Epithelial cell of prostate (primary cell): Measurements from ENCODE around the gene RAB11B.
"Not testable (repeated sequence)": the region's sequence is repeated elsewhere in the genome, so short reads cannot be mapped to it uniquely, and the experiment has no call there.

Experiments
- DNase-seq: peaks from one replicate; pipeline ENCODE4 v3.0.0-alpha.2; 2011; ENCODE audit warnings: low read depth, low spot score
- H3K27ac ChIP-seq: fragments of 450-650 bp; 2 replicates; pipeline ENCODE4 v1.5.1; 2017; ENCODE audit warnings: mild to moderate bottlenecking

RAB11B gene

DNA sequence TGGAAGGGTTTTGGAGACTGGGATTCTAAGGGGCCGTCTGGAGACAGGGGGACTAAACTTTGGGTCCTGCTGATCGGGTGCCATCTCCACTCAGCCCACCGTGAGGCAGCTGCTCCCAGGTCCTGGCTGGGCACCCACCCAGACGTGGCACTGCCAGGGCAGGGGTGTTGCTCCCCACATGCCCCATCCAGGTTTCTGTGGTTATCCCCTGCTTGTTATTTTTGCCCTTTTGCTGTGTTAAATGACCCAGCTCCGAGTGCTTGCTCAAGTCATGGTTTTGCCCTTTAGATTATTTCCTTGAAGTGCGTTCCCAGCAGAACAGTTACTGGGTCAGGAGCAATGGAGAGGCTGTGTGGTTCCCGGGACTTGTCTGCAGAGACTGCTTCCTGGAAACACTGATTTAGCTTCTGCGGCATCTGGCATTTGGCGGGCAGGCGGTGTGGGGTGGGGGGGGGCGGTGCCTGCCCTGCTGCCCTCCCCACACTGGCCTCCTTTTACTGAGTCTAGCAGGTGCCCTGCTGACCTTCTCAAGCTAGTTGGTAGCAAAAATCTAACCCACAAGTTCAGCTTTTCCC is 1.9 kb downstream of the RAB11B start:
- no peak overlapping the region for H3K27ac ChIP-seq
- DNase-seq, result no peak

DNA sequence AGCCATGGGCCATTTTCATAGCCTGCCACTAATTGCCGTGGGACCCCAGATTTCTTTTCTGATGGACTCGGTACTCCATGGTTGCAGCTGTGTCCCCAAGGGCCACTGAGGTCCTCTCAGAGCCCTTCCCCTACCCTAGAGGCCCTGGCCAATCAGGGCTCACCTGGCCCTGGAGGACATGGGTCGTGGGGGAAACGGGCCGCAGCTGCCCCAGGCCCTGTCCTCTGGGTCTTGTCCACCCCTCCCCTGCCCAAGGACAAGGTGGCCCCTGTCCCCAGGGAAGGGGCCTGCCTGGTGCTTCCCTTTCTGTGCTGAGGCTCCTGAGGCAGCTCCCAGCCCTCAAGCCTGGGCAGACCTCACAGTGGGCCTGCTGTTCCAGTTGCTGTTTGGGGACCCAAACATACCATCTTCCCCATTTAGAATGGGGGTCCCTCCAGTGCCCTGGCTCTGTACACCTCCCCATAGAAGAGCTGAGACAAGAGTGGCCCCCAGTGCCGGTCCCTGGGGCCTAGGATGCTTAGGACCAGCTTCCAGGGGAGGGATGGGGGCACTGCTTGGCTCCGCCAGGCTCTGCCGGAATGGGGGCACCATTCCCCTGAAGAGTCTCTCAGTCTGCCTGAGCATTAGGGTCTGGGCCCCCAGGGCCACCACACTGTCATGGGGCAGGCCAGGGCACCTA is 3.2 kb downstream of the RAB11B start:
- H3K27ac ChIP-seq, result no peak overlapping the region
- DNase-seq, result no peak

DNA sequence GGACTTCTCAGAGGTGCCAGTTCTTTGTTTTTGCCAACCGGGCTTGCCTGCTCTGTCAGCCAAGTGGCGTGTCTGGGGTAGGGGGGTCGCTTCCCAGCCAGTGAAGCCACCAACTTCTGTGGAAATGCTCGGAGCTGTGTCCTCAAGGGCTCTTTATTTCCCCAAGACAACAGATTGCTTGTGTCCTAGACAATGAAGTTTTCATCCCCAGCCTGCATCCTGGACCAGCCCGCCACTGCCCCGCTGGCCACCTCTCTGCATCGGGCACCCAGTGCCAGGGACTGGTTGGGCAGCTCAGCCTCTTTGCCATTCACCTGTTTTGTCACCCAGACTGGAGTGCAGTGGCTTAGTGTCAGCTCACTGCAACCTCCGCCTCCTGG is 3.7 kb downstream of the RAB11B start:
- H3K27ac ChIP-seq, result peak overlapping the region; percentile 75
- no peak for DNase-seq

DNA sequence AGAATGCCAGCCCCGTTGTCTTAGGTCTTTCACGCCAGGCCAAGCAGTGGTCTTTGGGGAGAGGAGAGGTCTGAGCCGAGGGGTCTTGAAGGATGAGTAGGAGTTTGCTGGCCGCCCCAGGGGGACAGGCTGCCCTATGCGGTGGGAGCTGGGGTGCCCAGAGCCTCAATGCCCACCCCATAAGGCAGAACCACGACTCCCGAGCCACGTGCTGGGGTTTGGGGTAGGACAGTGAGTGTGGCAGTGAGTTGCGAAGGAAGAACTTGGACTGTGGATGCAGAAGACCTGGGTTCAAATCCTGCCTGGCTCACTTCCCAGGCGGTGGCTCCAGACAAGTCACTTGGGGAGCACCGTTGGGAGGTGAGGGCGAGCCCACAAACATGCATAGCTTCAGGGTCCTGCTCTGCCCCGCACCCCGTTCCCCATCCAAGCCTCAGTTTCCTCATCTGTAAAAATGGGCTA is 5.5 kb downstream of the RAB11B start:
- no peak for DNase-seq

DNA sequence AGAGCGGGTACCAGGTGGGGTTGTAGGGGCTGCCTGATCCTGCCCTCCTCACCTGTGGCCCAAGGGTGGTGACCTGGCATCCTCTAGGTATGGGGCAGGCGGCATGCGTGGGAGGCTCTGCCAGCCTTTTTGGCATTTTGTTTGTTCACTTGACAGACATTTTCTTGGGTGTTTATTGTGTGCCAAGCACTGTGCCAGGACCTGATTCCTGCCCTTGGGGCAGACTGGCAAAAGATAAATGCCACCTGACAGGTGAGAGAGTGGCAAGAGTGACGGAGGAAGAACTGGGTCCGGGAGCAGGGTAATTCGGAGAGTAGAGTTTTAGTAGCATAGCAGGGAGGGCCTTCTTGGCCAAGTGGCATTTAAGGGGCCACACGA is 6.0 kb downstream of the RAB11B start:
- DNase-seq, result no peak
- no peak overlapping the region for H3K27ac ChIP-seq

More for the DNA sequence above, 5.5 kb downstream of the RAB11B start:
- peak overlapping the region; percentile 75 for H3K27ac ChIP-seq

DNA sequence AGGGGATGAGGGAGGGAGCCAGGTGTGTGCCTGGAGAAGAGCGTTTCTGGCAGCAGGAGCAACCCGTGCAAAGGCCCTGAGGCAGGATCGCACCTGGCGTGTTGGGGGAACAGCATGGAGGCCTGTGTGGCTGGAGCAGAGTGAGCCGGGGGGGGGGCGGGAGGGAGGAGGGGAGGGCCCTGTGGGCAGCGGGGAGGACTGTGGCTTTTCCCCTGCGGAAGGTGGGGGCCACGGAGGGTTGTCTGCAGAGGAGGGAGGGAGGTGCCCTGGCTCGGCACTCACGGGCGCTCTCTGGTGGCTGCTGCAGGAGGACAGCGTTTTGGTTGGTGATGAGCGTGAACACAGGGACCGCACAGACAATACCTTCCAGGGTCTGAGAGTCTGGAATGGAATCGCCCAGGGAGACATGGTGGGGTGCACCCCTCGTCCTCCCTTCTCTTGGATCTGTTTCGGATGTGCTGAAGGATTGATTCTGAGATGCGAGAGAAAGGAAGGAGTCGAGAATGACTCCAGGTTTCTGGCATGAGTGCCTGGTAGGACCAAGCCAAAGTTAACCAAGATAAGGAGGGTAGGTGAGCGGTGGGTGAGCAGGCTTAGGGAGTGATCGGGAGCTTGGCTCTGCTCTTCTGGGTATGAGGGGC is 6.5 kb downstream of the RAB11B start:
- no peak for DNase-seq
- H3K27ac ChIP-seq, result peak overlapping the region; percentile 6

DNA sequence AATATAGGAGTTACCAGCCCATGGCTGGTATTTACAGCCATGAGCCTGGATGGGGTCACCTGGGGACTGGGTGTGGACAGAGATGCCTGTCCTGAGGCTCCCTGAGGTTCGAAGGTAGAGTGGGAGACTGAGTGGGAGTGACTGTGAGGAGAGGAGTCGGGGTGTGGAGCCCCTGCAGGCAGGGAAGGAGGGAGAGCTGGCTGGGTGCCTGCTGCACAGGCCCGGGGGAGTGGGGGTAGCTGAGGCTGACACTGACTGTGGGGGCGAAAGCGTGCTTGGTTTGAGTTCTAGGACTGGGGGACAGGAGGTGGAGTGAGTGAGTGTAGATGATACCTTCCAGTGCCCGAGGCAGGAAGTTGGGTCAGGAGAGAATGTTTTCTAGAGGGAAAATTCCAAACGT is 7.1 kb downstream of the RAB11B start:
- H3K27ac ChIP-seq, result peak overlapping the region; percentile 6
- no peak for DNase-seq

DNA sequence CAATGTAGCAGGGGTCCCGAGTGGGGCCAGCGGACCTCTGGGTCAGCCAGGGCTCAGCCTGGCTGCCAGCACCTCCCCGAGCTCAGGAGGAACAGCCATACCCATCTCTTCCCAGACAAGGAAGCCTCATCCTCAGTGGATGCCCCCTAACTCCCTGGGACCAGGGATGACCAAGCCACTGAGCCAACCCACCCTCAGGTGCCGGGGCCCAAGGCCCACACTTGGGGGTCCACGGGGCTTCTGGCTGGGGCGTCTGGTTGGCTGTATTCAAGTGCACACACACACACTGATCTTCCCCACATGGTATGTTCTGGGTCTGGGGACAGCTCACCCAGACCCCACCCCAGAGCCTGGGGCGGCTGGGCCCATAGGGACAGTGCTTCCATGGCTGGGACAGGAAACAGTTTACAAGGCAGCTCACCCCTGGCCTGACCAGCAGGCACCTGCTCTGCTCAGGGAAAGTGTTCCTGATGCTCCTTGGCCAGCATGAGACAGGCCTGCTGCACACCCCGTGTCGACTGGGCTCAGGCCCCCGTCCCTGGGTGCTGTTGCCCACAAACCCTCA is 7.7 kb downstream of the RAB11B start:
- DNase-seq, result no peak
- H3K27ac ChIP-seq, result no peak overlapping the region

DNA sequence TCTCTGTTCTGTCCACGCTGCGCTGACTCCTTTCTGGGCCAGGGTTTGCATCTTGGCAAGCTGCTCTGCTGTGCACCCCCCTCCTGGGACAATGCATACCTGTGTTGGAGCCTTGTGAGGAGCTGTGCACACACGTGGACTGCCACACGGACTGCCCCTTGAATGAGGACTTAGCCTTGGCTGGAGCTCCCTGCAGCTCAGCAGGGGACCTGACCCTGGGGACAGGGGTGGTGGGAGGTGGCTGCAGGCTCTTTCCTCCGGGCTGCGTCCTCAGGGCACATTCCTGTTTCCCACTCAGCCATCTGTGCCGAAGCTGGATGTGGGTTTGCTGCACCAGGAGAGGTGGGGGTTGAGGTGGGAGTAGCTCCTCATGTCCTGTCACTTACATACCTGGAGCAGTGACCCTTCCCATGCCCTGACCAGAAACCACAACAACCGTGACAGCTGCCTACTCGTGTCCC is 8.2 kb downstream of the RAB11B start:
- no peak for DNase-seq
- no peak overlapping the region for H3K27ac ChIP-seq

DNA sequence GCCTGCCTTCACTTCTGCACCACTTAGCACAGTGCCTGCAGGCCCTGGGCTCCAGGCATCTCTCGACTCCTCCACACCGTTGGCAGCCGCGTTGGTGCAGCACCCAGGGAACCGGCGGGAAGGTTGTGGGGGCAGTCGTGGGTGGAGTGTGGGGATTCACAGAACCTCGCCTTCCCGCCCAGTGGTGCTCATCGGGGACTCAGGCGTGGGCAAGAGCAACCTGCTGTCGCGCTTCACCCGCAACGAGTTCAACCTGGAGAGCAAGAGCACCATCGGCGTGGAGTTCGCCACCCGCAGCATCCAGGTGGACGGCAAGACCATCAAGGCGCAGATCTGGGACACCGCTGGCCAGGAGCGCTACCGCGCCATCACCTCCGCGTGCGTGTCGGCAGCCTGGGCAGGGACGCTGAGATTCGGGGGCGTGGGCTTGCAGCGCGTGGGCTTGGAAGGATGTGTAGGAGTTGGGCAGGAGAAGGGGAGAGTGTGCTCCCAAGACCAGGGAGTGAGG is 9.6 kb downstream of the RAB11B start:
- DNase-seq, result no peak
- H3K27ac ChIP-seq, result no peak overlapping the region

DNA sequence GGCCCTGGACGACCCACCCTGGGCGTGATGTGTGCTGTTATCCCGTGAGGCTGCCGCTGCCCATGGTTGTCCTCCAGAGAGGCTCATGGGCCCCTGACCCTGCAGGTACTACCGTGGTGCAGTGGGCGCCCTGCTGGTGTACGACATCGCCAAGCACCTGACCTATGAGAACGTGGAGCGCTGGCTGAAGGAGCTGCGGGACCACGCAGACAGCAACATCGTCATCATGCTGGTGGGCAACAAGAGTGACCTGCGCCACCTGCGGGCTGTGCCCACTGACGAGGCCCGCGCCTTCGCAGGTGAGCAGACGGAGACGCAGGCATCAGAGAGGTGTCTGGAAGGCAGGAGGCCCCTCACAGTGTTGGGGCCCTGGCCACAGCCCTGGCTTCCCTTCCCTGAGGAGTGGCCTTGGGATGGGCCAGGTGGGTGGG is 11.8 kb downstream of the RAB11B start:
- H3K27ac ChIP-seq, result no peak overlapping the region
- DNase-seq, result no peak

DNA sequence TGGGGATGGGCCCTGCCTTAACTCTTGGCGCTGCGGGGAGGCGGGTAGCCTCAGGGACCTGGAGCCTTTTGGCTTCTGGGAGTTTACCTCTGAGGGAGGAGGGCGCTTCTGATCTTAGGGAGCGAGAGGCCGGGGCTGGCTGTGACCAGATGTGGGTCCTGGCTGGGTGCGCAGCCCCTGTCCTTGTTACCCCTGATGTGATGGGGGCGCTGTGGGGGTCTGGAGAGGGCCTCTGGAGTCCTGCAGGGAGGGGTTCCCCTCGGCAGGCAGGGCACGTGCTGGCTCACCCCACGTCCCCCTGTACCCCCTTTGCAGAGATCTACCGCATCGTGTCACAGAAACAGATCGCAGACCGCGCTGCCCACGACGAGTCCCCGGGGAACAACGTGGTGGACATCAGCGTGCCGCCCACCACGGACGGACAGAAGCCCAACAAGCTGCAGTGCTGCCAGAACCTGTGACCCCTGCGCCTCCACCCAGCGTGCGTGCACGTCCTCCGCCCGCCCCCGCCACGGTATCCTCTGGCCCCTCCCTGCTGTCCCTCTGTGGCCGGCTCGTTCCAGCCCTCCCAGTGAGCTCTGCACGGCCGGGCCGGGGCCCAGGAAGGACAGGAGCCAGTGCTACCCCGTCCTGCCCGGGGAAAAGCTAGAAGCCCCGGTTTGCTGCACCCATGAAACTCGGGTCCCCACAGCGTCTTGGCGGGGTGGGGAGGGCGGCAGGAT is 13.1 kb downstream of the RAB11B start:
- no peak overlapping the region for H3K27ac ChIP-seq
- DNase-seq, result no peak

DNA sequence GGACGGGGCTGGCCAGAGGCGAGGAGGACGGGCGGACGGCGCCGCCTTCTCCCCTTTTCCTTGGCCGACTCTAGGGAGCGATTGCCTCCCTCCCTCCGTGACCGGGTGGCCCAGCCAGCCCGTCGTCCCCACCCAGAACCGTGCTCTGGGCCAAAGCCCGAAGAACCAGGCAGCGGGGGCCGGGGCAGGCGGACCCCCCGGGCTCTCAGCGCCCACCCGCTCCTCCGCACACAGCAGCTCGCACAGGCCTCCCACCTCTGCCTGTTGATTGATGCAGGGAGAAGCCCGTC is 13.6 kb downstream of the RAB11B start:
- DNase-seq, result no peak

DNA sequence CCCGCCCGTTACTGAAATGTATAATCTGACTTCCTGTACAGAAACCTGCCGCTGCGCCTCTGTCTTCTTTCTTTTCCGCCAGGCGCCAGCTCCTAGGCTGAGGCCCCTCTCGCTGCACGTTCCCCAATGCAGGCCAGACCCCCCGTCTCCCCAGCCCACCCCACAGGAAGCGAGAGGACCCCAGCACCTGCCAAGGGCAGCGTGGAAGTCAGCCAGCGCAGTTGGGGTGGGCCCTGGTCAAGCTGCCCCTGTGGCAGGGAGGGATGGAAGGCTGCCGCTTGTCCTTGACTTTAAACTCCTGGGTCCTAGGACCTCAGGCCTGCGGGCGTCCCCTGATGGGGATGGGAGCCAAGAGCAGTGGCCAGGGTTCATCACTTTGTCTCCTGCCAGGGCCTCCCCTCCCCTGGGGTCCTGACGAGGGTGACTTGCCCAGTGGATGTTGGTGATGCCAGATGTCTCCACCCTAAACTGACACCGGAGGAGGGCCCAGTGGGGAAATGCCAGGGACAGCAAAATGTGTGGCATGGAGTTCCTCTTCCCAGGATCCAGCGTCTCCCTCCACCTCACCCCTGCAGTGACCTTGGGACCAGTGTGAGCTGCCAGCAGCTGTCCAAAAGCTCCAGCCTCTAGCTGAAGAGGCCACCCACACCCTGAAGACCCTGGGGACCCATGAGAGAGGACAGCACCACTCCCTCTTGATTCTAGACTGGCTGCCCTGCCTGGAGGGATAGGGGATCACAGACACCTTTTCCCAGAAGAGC is 14.4 kb downstream of the RAB11B start:
- DNase-seq, result no peak

More for the DNA sequence above, 13.6 kb downstream of the RAB11B start:
- H3K27ac ChIP-seq, result no peak overlapping the region

DNA sequence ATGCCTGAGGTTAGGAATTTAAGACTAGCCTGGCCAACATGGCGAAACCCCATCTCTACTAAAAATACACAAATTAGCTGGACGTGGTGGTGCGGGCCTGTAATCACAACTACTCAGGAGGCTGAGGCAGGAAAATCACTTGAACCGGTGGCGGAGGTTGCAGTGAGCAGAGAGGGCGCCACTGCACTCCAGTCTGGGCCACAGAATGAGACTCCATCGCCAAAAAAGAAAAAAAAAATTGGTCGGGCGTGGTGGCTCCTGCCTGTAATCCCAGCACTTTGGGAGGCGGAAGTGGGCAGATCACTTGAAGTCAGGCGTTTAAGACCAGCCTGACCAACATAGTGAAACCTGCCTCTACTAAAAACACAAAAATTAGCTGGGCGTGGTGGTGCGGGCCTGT is 20.6 kb downstream of the RAB11B start:
- not testable (repeated sequence) for H3K27ac ChIP-seq, DNase-seq

More for the DNA sequence above, 14.4 kb downstream of the RAB11B start:
- no peak overlapping the region for H3K27ac ChIP-seq

DNA sequence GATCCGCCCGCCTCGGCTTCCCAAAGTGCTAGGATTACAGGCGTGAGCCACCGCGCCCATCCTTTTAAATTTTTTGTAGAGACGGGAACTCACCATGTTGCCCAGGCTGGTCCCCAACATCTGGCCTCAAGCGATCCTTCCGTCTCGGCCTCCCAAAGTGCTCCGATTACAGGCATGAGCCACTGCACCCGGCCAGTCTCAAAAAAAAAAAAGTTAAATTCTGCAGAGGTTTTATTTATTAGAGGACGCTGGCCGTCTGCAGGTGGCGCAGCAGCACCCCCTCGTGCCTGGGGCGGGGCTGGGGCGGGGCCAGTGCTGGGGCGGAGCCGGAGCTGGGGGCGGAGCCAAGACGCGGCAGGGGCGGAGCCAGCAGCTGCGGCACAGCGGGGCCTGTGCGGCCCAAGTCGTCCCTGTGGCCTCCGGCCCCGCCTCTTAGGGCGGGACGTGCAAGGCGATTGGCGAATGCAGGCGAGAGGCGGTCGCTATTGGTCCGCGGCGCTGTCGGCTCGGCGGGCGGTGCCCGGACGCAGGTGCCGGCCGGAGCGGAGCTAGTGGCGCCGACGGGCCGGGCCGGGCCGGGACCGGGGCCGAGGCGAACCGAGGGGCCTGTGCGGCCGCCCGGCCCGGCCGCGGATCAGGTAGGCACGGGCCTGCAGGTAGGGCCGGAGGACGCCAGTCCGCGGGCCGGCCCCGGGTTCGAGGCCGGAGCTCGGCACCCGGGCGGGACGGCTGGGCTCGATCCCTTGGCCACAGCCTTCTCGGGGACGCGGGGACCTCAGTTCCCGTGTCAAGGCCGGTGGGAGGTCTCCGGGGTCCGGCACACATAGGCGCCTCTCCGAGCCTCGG is 22.8 kb downstream of the RAB11B start, which contains the start of gene MARCHF2:
TSS of gene MARCHF2 (plus strand) at position 523 of the 846 bp plus-strand sequence. CDS start 8,536 bp downstream, outside the sequence.
- peak; percentile 84 for DNase-seq
- no peak within 1 kb of the TSS for H3K27ac ChIP-seq

DNA sequence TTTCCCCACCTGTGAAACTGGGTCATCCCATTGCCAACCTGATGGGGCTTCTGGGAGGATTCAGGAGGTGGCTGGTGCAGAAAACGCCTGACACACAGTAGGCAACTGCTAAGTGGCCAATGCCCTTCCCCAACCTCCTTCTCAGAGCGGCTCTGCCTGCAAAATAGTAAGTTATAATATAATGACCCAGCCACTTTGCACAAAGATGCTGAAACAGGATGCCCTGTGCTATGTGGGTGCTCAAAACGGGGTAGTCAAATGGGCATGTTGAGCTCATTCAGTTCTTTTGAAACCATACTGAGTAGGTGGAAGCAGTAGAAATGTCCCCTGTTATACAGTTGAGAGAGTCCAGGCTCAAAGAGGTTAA is 23.5 kb downstream of the RAB11B start:
- DNase-seq, result no peak

DNA sequence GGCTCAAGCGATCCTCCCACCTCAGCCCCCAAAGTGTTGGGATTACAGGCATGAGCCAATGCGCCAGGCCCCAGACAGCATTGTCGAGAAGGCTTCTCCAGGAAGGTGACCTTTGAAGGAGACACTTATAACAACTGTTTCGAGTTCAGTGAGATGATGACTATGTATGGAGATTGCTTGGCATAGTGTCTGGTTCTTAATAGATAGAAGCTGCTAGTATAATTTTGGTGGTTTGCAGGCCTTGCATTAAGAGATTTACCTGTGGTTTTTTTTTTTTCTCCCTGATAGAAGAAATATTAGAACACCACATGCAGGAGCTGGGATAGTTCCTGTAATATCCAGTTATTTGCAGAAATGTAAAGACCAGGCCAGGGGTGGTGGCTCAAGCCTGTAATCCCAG is 26.6 kb downstream of the RAB11B start:
- H3K27ac ChIP-seq, result no peak overlapping the region
- no peak for DNase-seq

More for the DNA sequence above, 23.5 kb downstream of the RAB11B start:
- no peak overlapping the region for H3K27ac ChIP-seq
